GM10266 (cell line): ENCODE data around the gene PTPN4.

Experiments
- DNase-seq: peaks from one replicate; pipeline ENCODE4 v3.0.0; 2012; ENCODE audit errors: extremely low spot score
- CTCF ChIP-seq: IDR thresholded peaks from 2 replicates; pipeline ENCODE4 v1.5.1; 2012; ENCODE audit warnings: mild to moderate bottlenecking, low read depth; ENCODE audit not compliant: control insufficient read depth, insufficient read depth; ENCODE audit errors: missing control alignments

Gene PTPN4

GRCh38 chr2:119732601-119733164 is 27.0 kb upstream of the PTPN4 start:
- TF ChIP-seq CTCF = no peak
- no peak for DNase-seq

- TF ChIP-seq CTCF = no peak
- no peak for DNase-seq
Observed at GRCh38 chr2:119734047-119734446, 25.7 kb upstream of the PTPN4 start.

- no peak for DNase-seq
- no peak for TF ChIP-seq CTCF
Observed at GRCh38 chr2:119735565-119735964, 24.2 kb upstream of the PTPN4 start.

- no peak for DNase-seq
- TF ChIP-seq CTCF = no peak
Observed at GRCh38 chr2:119736021-119736420, 23.7 kb upstream of the PTPN4 start.

GRCh38 chr2:119739580-119740255 is 20.0 kb upstream of the PTPN4 start:
- DNase-seq = no peak
- no peak for TF ChIP-seq CTCF

- no peak for DNase-seq
- no peak for TF ChIP-seq CTCF
Observed at GRCh38 chr2:119741001-119741400, 18.7 kb upstream of the PTPN4 start.

GRCh38 chr2:119741868-119742267 is 17.9 kb upstream of the PTPN4 start:
- no peak for DNase-seq
- TF ChIP-seq CTCF = no peak
